ENCODE data around the gene WASHC3.

WASHC3 gene

DNA sequence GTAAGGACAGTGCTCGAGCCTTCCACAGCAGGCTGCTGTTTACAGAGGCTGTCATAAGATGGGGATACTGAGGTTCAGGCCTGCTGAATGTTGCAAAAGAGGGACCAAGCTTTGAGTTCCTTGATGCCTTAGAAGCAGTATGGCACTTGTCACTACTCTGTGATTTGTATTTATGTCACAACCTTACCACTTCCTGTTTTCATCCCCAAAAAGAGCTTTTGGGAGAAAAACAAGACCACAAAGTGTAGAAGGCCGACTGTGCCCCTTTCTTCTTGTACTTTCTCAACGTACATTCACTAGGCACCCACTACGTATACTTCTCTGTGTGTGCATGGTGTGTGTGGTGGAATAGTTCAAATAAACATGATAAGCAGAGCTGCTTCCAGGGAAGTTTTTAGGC, 94.3 kb downstream of the WASHC3 start:
- DNase-seq (ENCODE audit: low spot score), result no peak

DNA sequence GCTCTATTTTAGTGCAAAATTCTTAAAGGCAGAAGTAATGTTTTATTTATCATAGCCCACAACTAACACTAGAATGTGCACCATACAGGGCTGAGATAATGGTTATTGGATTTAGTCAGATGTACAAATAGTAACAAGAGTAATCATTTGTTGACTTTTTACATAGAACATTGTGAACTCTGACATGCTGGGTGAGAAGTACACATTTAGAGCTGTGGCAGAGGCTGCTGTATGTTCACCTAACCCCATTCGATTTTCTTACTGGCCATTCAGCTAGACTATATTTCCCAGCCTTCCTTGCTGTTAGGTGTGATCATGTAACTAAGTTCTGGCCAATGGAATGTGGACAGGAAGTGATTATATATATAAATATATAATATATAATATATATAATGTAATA, 95.3 kb downstream of the WASHC3 start:
- DNase-seq (ENCODE audit: low spot score), result no peak

DNA sequence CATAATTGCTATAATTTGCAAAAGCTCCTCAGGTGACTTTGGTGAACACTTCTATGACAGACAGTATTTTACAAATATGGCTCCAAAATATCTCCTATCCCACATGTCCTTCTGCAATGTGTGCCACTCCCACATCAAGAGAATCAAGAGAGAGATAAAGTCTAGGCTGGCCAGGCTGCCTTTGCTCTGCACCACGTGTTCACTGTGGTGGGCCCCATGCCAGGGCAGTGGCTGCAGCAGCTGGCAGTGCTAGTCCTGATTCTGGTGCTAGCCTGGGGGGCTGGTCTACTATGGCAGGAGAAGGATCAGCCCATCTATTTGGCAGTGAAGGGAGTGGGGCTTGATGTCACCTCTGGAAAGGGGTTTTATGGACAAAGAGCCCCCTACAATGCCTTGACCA, 98.1 kb downstream of the WASHC3 start:
- no peak for DNase-seq (ENCODE audit: low spot score)
